GM19397 (cell line): ENCODE results near the gene ATF6.
"Not testable (repeated sequence)": the region's sequence is repeated elsewhere in the genome, so short reads cannot be mapped to it uniquely, and the experiment has no call there.

Source experiments
- ATAC-seq: cut with Tn5 transposase; IDR thresholded peaks from one replicate; pipeline ENCODE4 v1.9.1; 2021; ENCODE audit warnings: mild to moderate bottlenecking, moderate library complexity; ENCODE audit not compliant: unreplicated experiment

ATF6 gene

GRCh38 chr1:161778522-161778921, 12.4 kb downstream of the ATF6 start:
- ATAC-seq, result no peak

GRCh38 chr1:161779393-161779792, 13.3 kb downstream of the ATF6 start:
- no peak for ATAC-seq

- ATAC-seq, result no peak
These were observed 15.9 kb downstream of the ATF6 start for GRCh38 chr1:161781995-161782394.

GRCh38 chr1:161782886-161783285, 16.8 kb downstream of the ATF6 start:
- ATAC-seq, result no peak

- ATAC-seq, result no peak
These were observed 18.8 kb downstream of the ATF6 start for GRCh38 chr1:161784968-161785367.

- ATAC-seq, result no peak
These were observed 21.2 kb downstream of the ATF6 start for GRCh38 chr1:161787355-161787754.

GRCh38 chr1:161790587-161791317, 24.6 kb downstream of the ATF6 start:
- no peak for ATAC-seq

GRCh38 chr1:161791904-161792655, 26.0 kb downstream of the ATF6 start:
- no peak for ATAC-seq

- ATAC-seq, result no peak
These were observed 26.6 kb downstream of the ATF6 start for GRCh38 chr1:161792740-161793139.

GRCh38 chr1:161799792-161800191, 33.7 kb downstream of the ATF6 start:
- ATAC-seq, result no peak

- ATAC-seq, result no peak
These were observed 35.8 kb downstream of the ATF6 start for GRCh38 chr1:161801955-161802354.

GRCh38 chr1:161803181-161803580, 37.1 kb downstream of the ATF6 start:
- ATAC-seq, result no peak

GRCh38 chr1:161805399-161806197, 39.5 kb downstream of the ATF6 start:
- no peak for ATAC-seq

- ATAC-seq, result not testable (repeated sequence)
These were observed 43.1 kb downstream of the ATF6 start for GRCh38 chr1:161809202-161809601.

- not testable (repeated sequence) for ATAC-seq
These were observed 43.5 kb downstream of the ATF6 start for GRCh38 chr1:161809656-161810055.

GRCh38 chr1:161810780-161811179, 44.7 kb downstream of the ATF6 start:
- ATAC-seq, result no peak

- no peak for ATAC-seq
These were observed 50.1 kb downstream of the ATF6 start for GRCh38 chr1:161816201-161816600.

- ATAC-seq, result no peak
These were observed 51.1 kb downstream of the ATF6 start for GRCh38 chr1:161817176-161817730.

GRCh38 chr1:161820914-161821313, 54.8 kb downstream of the ATF6 start:
- no peak for ATAC-seq

- no peak for ATAC-seq
These were observed 58.5 kb downstream of the ATF6 start for GRCh38 chr1:161824618-161825017.

- no peak for ATAC-seq
These were observed 59.7 kb downstream of the ATF6 start for GRCh38 chr1:161825831-161826230.
